Measurements from ENCODE around the gene TCP11. TPM values are rescaled to one million over a fixed set of nuclear protein-coding genes. Genes with fewer than 3 reads are reported as not detected.
"Not testable (repeated sequence)": the region's sequence is repeated elsewhere in the genome, so short reads cannot be mapped to it uniquely, and the experiment has no call there.

The TCP11 gene
- total and polyA plus RNA-seq, 2 donors (not counting 1 experiment from before 2014, with no cell fraction given), result not detected

DNA sequence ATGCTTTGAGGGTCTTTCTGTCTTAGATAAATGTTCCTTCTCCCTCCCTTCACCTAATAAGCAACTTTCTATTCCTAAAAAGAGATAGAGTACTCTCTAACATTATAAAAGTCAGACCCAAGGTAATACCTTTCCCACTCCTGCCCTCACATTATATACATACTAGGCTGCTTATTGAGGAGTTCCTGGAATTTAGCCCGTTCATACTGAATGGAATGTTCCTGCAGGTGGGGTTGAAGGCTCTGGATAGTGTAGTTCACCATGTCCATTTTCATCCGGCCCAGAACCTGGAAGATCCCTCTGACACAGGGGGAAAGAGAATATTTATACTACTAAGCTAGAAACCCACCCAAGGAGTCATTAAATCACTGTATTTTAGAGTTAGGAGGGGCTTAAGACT, 20.4 kb downstream of the TCP11 start:
- Histone ChIP-seq H3K27me3 (replicated peaks in 1 of 4; ENCODE audit: control extremely low read depth in 1 of 4, control insufficient read depth in 3 of 4, insufficient read depth in 4 of 4, low read length in 3 of 4) (peaks cover 0 to 4% (median 0%) of the 10 kb centered on the region in 4 experiments), H4K20me1 (ENCODE audit: control insufficient read depth, insufficient read depth, low read length, poor library complexity, severe bottlenecking) (no peaks in the 10 kb centered on the region), H3K27ac (ENCODE audit: low read length in 2 of 2) (no peak overlapping the region), H3K4me1 (ENCODE audit: control insufficient read depth in 2 of 2, insufficient read depth in 2 of 2, low read length in 2 of 2) (no peaks in the 10 kb centered on the region), H3K9me3 (ENCODE audit: control extremely low read depth in 1 of 3, control insufficient read depth in 2 of 3, insufficient read depth in 1 of 3, low read length in 2 of 3) (peaks cover 0 to 10% (median 5%) of the 10 kb centered on the region in 3 donors), H3K4me3 (ENCODE audit: control extremely low read depth in 1 of 5, extremely low read depth in 1 of 5, insufficient read depth in 1 of 5, low read depth in 2 of 5, low read length in 4 of 5) (no peak overlapping the region), H3K79me2 (ENCODE audit: control insufficient read depth, insufficient read depth, low read length) (no peaks in the 10 kb centered on the region), H3K4me2 (replicated peaks; ENCODE audit: low read depth, low read length, poor library complexity, severe bottlenecking) (no peak overlapping the region), H3K36me3 (replicated peaks in 1 of 2; ENCODE audit: control extremely low read depth in 1 of 2, control insufficient read depth in 1 of 2, extremely low read depth in 1 of 2, insufficient read depth in 2 of 2, low read length in 1 of 2) (no peaks in the 10 kb centered on the region), H3K9ac (ENCODE audit: low read length) (no peak overlapping the region), H2AFZ (ENCODE audit: insufficient read depth, low read depth, low read length, poor library complexity, severe bottlenecking) (no peak overlapping the region)
- Mint-ChIP-seq H3K4me1 (no peaks in the 10 kb centered on the region), H3K27me3 (peaks cover 6% of the 10 kb centered on the region), H3K4me3 (no peak overlapping the region), H3K9me3 (ENCODE audit: insufficient read depth) (peaks cover 4% of the 10 kb centered on the region), H3K27ac (no peak overlapping the region)
- DNase-seq, result no peak
- no peak for TF ChIP-seq EZH2 (IDR thresholded peaks at IDR 0.05; ENCODE audit: borderline replicate concordance, insufficient read depth, low read depth, low read length, poor library complexity, severe bottlenecking)
- TF ChIP-seq, protein P1, sequence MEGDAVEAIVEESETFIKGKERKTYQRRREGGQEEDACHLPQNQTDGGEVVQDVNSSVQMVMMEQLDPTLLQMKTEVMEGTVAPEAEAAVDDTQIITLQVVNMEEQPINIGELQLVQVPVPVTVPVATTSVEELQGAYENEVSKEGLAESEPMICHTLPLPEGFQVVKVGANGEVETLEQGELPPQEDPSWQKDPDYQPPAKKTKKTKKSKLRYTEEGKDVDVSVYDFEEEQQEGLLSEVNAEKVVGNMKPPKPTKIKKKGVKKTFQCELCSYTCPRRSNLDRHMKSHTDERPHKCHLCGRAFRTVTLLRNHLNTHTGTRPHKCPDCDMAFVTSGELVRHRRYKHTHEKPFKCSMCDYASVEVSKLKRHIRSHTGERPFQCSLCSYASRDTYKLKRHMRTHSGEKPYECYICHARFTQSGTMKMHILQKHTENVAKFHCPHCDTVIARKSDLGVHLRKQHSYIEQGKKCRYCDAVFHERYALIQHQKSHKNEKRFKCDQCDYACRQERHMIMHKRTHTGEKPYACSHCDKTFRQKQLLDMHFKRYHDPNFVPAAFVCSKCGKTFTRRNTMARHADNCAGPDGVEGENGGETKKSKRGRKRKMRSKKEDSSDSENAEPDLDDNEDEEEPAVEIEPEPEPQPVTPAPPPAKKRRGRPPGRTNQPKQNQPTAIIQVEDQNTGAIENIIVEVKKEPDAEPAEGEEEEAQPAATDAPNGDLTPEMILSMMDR (IDR thresholded peaks at IDR 0.05), result no peak
- ChIA-PET CTCF (no interaction called here), POLR2A (no interaction called here)
- intact Hi-C loops (cut with micrococcal nuclease), result no loop called here
- WGBS (ENCODE audit: insufficient coverage), result no CpG with 5 or more reads among the region's 2 CpGs
- no peak for ATAC-seq (ENCODE audit: low read depth)

DNA sequence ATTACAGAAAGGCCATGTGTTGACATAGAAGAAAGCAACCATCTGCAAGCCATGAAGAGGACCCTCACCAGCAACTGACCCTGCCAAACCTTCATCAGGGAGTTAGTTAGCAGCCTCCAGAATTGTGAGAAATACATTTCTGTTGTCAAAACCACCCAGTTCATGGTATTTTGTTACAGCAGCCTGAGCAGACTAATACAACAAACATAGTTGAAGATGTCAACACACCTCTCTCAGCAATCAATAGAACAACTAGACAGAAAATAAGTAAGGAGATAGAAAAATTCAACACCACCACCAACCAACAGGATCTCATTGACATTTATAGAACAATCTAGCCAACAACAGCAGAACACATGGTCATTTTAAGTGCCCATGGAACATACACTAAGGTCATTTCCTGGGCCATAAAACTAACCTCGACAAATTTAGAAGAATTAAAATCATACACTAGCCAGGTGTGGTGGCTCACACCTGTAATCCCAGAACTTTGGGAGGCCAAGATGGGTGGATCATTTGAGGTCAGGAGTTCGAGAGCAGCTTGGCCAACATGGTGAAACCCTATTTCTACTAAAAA, 32.7 kb downstream of the TCP11 start:
- H3K79me2 ChIP-seq (ENCODE audit: control insufficient read depth, insufficient read depth, low read length), result no peaks in the 10 kb centered on the region
- CTCF ChIA-PET, result no interaction called here
- intact Hi-C loops (cut with micrococcal nuclease), result no loop called here
- TF ChIP-seq, protein P1 (IDR thresholded peaks at IDR 0.05), result no peak
- Mint-ChIP-seq H3K27me3 (peaks cover 5% of the 10 kb centered on the region), H3K9me3 (ENCODE audit: insufficient read depth) (peaks cover 11% of the 10 kb centered on the region), H3K4me3 (no peak overlapping the region), H3K27ac (no peak overlapping the region), H3K4me1 (no peaks in the 10 kb centered on the region)
- no peak overlapping the region for H3K4me3 ChIP-seq (ENCODE audit: control extremely low read depth in 1 of 5, extremely low read depth in 1 of 5, insufficient read depth in 1 of 5, low read depth in 2 of 5, low read length in 4 of 5)
- POLR2A ChIA-PET, result no interaction called here
- H2AFZ ChIP-seq (ENCODE audit: insufficient read depth, low read depth, low read length, poor library complexity, severe bottlenecking), result no peak overlapping the region
- H3K9ac ChIP-seq (ENCODE audit: low read length), result no peak overlapping the region
- H3K9me3 ChIP-seq (ENCODE audit: control extremely low read depth in 1 of 3, control insufficient read depth in 2 of 3, insufficient read depth in 1 of 3, low read length in 2 of 3), result peaks cover 0 to 10% (median 0%) of the 10 kb centered on the region in 3 donors
- ATAC-seq (ENCODE audit: low read depth), result no peak
- no peaks in the 10 kb centered on the region for H3K27me3 ChIP-seq (replicated peaks in 1 of 4; ENCODE audit: control extremely low read depth in 1 of 4, control insufficient read depth in 3 of 4, insufficient read depth in 4 of 4, low read length in 3 of 4)
- H3K27ac ChIP-seq (ENCODE audit: low read length in 2 of 2), result no peak overlapping the region
- no CpG with 5 or more reads among the region's 2 CpGs for WGBS (ENCODE audit: insufficient coverage)
- H3K36me3 ChIP-seq (replicated peaks in 1 of 2; ENCODE audit: control extremely low read depth in 1 of 2, control insufficient read depth in 1 of 2, extremely low read depth in 1 of 2, insufficient read depth in 2 of 2, low read length in 1 of 2), result no peaks in the 10 kb centered on the region
- no peaks in the 10 kb centered on the region for H4K20me1 ChIP-seq (ENCODE audit: control insufficient read depth, insufficient read depth, low read length, poor library complexity, severe bottlenecking)
- DNase-seq, result no peak
- H3K4me2 ChIP-seq (replicated peaks; ENCODE audit: low read depth, low read length, poor library complexity, severe bottlenecking), result no peak overlapping the region
- peaks cover 0 to 3% of the 10 kb centered on the region in 2 donors for H3K4me1 ChIP-seq (ENCODE audit: control insufficient read depth in 2 of 2, insufficient read depth in 2 of 2, low read length in 2 of 2)

DNA sequence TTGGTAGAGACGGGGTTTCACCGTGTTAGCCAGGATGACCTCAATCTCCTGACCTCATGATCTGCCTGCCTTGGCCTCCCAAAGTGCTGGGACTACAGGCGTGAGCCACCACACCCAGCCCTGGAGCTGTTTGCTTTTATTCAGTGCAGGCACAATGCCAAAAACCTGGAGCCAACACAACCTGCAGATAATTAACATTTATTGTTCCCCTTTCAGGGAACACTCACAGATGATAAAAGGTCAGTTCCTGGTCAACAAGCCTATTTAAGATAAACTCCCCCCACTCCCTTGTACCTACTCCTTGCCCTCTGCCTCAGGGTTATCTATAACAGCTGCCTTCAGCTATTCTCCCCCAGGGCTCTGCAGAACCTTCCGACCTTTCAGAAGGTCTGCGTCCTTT, 33.4 kb downstream of the TCP11 start:
- H3K4me2 ChIP-seq (replicated peaks; ENCODE audit: low read depth, low read length, poor library complexity, severe bottlenecking); H3K4me1 Mint-ChIP-seq; H3K27me3 ChIP-seq (replicated peaks in 1 of 4; ENCODE audit: control extremely low read depth in 1 of 4, control insufficient read depth in 3 of 4, insufficient read depth in 4 of 4, low read length in 3 of 4); POLR2A ChIA-PET; H3K4me3 ChIP-seq (ENCODE audit: control extremely low read depth in 1 of 5, extremely low read depth in 1 of 5, insufficient read depth in 1 of 5, low read depth in 2 of 5, low read length in 4 of 5); ATAC-seq (ENCODE audit: low read depth); H2AFZ ChIP-seq (ENCODE audit: insufficient read depth, low read depth, low read length, poor library complexity, severe bottlenecking); H3K27ac Mint-ChIP-seq; CTCF ChIA-PET; H4K20me1 ChIP-seq (ENCODE audit: control insufficient read depth, insufficient read depth, low read length, poor library complexity, severe bottlenecking); H3K4me1 ChIP-seq (ENCODE audit: control insufficient read depth in 2 of 2, insufficient read depth in 2 of 2, low read length in 2 of 2); H3K4me3 Mint-ChIP-seq; H3K36me3 ChIP-seq (replicated peaks in 1 of 2; ENCODE audit: control extremely low read depth in 1 of 2, control insufficient read depth in 1 of 2, extremely low read depth in 1 of 2, insufficient read depth in 2 of 2, low read length in 1 of 2); H3K79me2 ChIP-seq (ENCODE audit: control insufficient read depth, insufficient read depth, low read length); DNase-seq; H3K27me3 Mint-ChIP-seq; H3K27ac ChIP-seq (ENCODE audit: low read length in 2 of 2); H3K9me3 ChIP-seq (ENCODE audit: control extremely low read depth in 1 of 3, control insufficient read depth in 2 of 3, insufficient read depth in 1 of 3, low read length in 2 of 3); H3K9ac ChIP-seq (ENCODE audit: low read length); intact Hi-C loops (cut with micrococcal nuclease): not testable (repeated sequence)
- 100% methylated on average over 2 of the region's 5 CpGs for WGBS (ENCODE audit: insufficient coverage)
- H3K9me3 Mint-ChIP-seq (ENCODE audit: insufficient read depth), result peaks cover 11% of the 10 kb centered on the region

Data from B cell (primary cell).